ENCODE results near the gene TFDP2. TPM values are rescaled to one million over a fixed set of nuclear protein-coding genes. Genes with fewer than 3 reads are reported as not detected.

Gene TFDP2
- total and polyA plus RNA-seq, 2 donors (not counting 1 experiment from before 2014, with no cell fraction given): 5.5 to 31.7 TPM

DNA sequence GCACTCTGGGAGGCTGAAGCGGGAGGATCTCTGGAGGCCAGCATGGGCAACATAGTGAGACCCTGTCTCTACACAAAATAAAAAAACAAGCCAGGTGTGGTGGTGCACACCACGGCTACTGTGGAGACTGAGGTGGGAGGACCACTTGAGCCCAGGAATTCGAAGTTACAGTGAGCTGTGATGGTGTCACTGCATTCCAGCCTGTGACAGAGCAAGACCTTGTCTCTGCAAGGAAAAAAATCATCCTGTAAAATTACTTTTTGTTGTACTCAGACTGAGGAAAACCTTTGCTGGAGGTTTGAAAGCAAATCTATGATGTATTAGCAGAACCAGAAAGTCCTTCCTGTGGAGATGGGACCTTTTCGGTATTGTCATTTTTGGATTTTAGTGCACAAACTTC lies 209.6 kb downstream of the TFDP2 start:
- H3K4me1 ChIP-seq (ENCODE audit: control insufficient read depth in 2 of 2, insufficient read depth in 2 of 2, low read length in 2 of 2): no peaks in the 10 kb centered on the region
- TF ChIP-seq EZH2 (IDR thresholded peaks at IDR 0.05; ENCODE audit: borderline replicate concordance, insufficient read depth, low read depth, low read length, poor library complexity, severe bottlenecking): no peak
- TF ChIP-seq, protein P1, sequence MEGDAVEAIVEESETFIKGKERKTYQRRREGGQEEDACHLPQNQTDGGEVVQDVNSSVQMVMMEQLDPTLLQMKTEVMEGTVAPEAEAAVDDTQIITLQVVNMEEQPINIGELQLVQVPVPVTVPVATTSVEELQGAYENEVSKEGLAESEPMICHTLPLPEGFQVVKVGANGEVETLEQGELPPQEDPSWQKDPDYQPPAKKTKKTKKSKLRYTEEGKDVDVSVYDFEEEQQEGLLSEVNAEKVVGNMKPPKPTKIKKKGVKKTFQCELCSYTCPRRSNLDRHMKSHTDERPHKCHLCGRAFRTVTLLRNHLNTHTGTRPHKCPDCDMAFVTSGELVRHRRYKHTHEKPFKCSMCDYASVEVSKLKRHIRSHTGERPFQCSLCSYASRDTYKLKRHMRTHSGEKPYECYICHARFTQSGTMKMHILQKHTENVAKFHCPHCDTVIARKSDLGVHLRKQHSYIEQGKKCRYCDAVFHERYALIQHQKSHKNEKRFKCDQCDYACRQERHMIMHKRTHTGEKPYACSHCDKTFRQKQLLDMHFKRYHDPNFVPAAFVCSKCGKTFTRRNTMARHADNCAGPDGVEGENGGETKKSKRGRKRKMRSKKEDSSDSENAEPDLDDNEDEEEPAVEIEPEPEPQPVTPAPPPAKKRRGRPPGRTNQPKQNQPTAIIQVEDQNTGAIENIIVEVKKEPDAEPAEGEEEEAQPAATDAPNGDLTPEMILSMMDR (IDR thresholded peaks at IDR 0.05): no peak
- 100% methylated on average over 1 of the region's 4 CpGs for WGBS (ENCODE audit: insufficient coverage)
- H4K20me1 ChIP-seq (ENCODE audit: control insufficient read depth, insufficient read depth, low read length, poor library complexity, severe bottlenecking): no peaks in the 10 kb centered on the region
- ChIA-PET POLR2A (no interaction called here), CTCF (interaction anchor here (1.4 kb wide), 1 partner anchor 11 kb away, joined by 3 read pairs; no protein-coding TSS in a partner anchor)
- H3K4me1 Mint-ChIP-seq: no peaks in the 10 kb centered on the region
- no peaks in the 10 kb centered on the region for H3K9me3 ChIP-seq (ENCODE audit: control extremely low read depth in 1 of 3, control insufficient read depth in 2 of 3, insufficient read depth in 1 of 3, low read length in 2 of 3)
- no peak for DNase-seq
- H3K36me3 ChIP-seq (replicated peaks in 1 of 2; ENCODE audit: control extremely low read depth in 1 of 2, control insufficient read depth in 1 of 2, extremely low read depth in 1 of 2, insufficient read depth in 2 of 2, low read length in 1 of 2): no peaks in the 10 kb centered on the region
- H3K4me3 Mint-ChIP-seq: no peak overlapping the region
- H3K27me3 ChIP-seq (replicated peaks in 1 of 4; ENCODE audit: control extremely low read depth in 1 of 4, control insufficient read depth in 3 of 4, insufficient read depth in 4 of 4, low read length in 3 of 4): no peaks in the 10 kb centered on the region
- no peak overlapping the region for H3K27ac Mint-ChIP-seq
- intact Hi-C loops (cut with micrococcal nuclease): no loop called here
- H3K27ac ChIP-seq (ENCODE audit: low read length in 2 of 2): no peak overlapping the region
- no peak overlapping the region for H3K9ac ChIP-seq (ENCODE audit: low read length)
- no peak overlapping the region for H3K4me3 ChIP-seq (ENCODE audit: control extremely low read depth in 1 of 5, extremely low read depth in 1 of 5, insufficient read depth in 1 of 5, low read depth in 2 of 5, low read length in 4 of 5)
- H3K4me2 ChIP-seq (replicated peaks; ENCODE audit: low read depth, low read length, poor library complexity, severe bottlenecking): no peak overlapping the region
- no peak overlapping the region for H2AFZ ChIP-seq (ENCODE audit: insufficient read depth, low read depth, low read length, poor library complexity, severe bottlenecking)
- H3K27me3 Mint-ChIP-seq: no peaks in the 10 kb centered on the region
- no peaks in the 10 kb centered on the region for H3K79me2 ChIP-seq (ENCODE audit: control insufficient read depth, insufficient read depth, low read length)
- no peak for ATAC-seq (ENCODE audit: low read depth)
- H3K9me3 Mint-ChIP-seq (ENCODE audit: insufficient read depth): no peaks in the 10 kb centered on the region

- no peaks in the 10 kb centered on the region for H3K27me3 ChIP-seq (replicated peaks in 1 of 4; ENCODE audit: control extremely low read depth in 1 of 4, control insufficient read depth in 3 of 4, insufficient read depth in 4 of 4, low read length in 3 of 4)
- no peak for DNase-seq
- H3K27ac Mint-ChIP-seq: no peak overlapping the region
- H4K20me1 ChIP-seq (ENCODE audit: control insufficient read depth, insufficient read depth, low read length, poor library complexity, severe bottlenecking): no peaks in the 10 kb centered on the region
- WGBS (ENCODE audit: insufficient coverage): 98% methylated on average over 12 of the region's 20 CpGs
- no peaks in the 10 kb centered on the region for H3K36me3 ChIP-seq (replicated peaks in 1 of 2; ENCODE audit: control extremely low read depth in 1 of 2, control insufficient read depth in 1 of 2, extremely low read depth in 1 of 2, insufficient read depth in 2 of 2, low read length in 1 of 2)
- intact Hi-C loops (cut with micrococcal nuclease): no loop called here
- no peaks in the 10 kb centered on the region for H3K4me1 Mint-ChIP-seq
- TF ChIP-seq, protein P1 (IDR thresholded peaks at IDR 0.05): no peak
- TF ChIP-seq EZH2 (IDR thresholded peaks at IDR 0.05; ENCODE audit: borderline replicate concordance, insufficient read depth, low read depth, low read length, poor library complexity, severe bottlenecking): no peak
- H3K4me3 Mint-ChIP-seq: no peak overlapping the region
- H3K79me2 ChIP-seq (ENCODE audit: control insufficient read depth, insufficient read depth, low read length): no peaks in the 10 kb centered on the region
- H3K4me3 ChIP-seq (ENCODE audit: control extremely low read depth in 1 of 5, extremely low read depth in 1 of 5, insufficient read depth in 1 of 5, low read depth in 2 of 5, low read length in 4 of 5): no peak overlapping the region
- H3K9me3 Mint-ChIP-seq (ENCODE audit: insufficient read depth): no peaks in the 10 kb centered on the region
- H3K9me3 ChIP-seq (ENCODE audit: control extremely low read depth in 1 of 3, control insufficient read depth in 2 of 3, insufficient read depth in 1 of 3, low read length in 2 of 3): no peaks in the 10 kb centered on the region
- no peak for ATAC-seq (ENCODE audit: low read depth)
- CTCF ChIA-PET: interaction anchor here (0.7 kb wide), 1 partner anchor 160 kb away, joined by 4 read pairs; no protein-coding TSS in a partner anchor
- no peak overlapping the region for H3K27ac ChIP-seq (ENCODE audit: low read length in 2 of 2)
- H3K9ac ChIP-seq (ENCODE audit: low read length): no peak overlapping the region
- no peaks in the 10 kb centered on the region for H3K27me3 Mint-ChIP-seq
- no peak overlapping the region for H2AFZ ChIP-seq (ENCODE audit: insufficient read depth, low read depth, low read length, poor library complexity, severe bottlenecking)
- POLR2A ChIA-PET: no interaction called here
- H3K4me2 ChIP-seq (replicated peaks; ENCODE audit: low read depth, low read length, poor library complexity, severe bottlenecking): no peak overlapping the region
- H3K4me1 ChIP-seq (ENCODE audit: control insufficient read depth in 2 of 2, insufficient read depth in 2 of 2, low read length in 2 of 2): no peaks in the 10 kb centered on the region
Measured at GRCh38 chr3:141938011-141938500, 211.3 kb downstream of the TFDP2 start.
